Lower leg skin (tissue), 3 donors: ENCODE data around the gene C1QTNF6.

Experiments
- CTCF ChIP-seq, 3 donors: fragments of 450-650 bp; IDR thresholded peaks; one replicate each; pipeline ENCODE4 v1.5.1; 2016; ENCODE audit warnings: antibody characterized with exemption in 3 of 3, mild to moderate bottlenecking in 3 of 3, moderate library complexity in 2 of 3
- POLR2A ChIP-seq, 2 donors: fragments of 450-650 bp; IDR thresholded peaks; one replicate each; pipeline ENCODE4 v1.6.1; 2016 to 2017; ENCODE audit warnings: antibody characterized with exemption in 2 of 2, mild to moderate bottlenecking in 1 of 2, moderate library complexity in 1 of 2

- TF ChIP-seq CTCF (IDR thresholded peaks at IDR 0.05): no peak
- no peak for TF ChIP-seq POLR2A (IDR thresholded peaks at IDR 0.05)
Measured at GRCh38 chr22:37187552-37187890, 526 bp downstream of the C1QTNF6 start.
